Fibroblast of skin of left quadriceps (primary cell): ENCODE data around the gene RGS14.
"Not testable (repeated sequence)": the region's sequence is repeated elsewhere in the genome, so short reads cannot be mapped to it uniquely, and the experiment has no call there.

ENCODE experiments used
- DNase-seq, 2 experiments: peaks; one replicate each; pipeline ENCODE4 v3.0.0-alpha.2; 2013; ENCODE audit warnings: low read depth in 2 of 2

The RGS14 gene

GRCh38 chr5:177328545-177329231 lies 29.0 kb upstream of the RGS14 start:
- no peak for DNase-seq

GRCh38 chr5:177329883-177330282 lies 27.8 kb upstream of the RGS14 start:
- DNase-seq: no peak

DNA sequence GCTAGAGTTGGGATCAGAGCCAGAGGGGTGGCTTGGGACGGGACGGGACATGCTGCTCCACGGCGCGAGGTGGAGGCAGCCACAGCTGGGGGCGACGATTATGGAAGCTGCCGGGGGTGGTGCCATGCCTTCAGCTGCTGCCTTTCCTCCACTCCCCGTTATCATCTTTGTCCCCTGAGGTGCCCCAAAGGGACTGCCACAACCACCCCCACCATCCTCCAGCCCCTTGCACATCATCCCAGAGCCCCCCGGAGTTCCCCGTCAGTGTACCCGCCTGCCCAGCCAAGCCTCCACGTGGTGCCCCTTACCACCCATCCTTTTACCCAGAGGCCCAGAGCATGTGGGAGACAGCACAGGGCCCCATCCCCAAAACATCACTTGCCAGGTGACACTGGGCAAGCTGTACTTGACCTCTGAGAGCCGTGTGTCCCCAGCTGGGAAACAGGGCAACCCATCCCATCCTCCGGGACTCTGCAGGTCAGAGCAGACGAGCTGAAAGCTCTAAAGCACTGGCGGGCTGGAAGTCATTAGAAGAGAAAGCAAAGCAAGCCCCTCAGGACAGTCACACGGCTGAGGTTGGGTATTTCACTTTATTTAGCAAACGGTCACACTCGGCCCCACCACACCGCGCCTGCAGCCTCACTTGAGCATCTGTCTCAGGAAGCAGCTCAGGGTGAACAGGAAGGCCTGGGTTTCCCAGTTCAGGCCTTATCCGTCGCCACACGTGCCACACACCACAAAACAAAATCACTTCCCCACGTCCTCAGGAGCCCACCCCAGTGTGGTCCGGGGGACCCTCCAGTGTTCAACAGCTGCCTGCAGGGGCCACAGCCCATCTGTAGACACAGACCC lies 26.5 kb upstream of the RGS14 start:
- DNase-seq: no peak

GRCh38 chr5:177332031-177332895 lies 25.5 kb upstream of the RGS14 start:
- no peak for DNase-seq

- DNase-seq: no peak
These were observed 24.8 kb upstream of the RGS14 start for GRCh38 chr5:177332896-177333260.

DNA sequence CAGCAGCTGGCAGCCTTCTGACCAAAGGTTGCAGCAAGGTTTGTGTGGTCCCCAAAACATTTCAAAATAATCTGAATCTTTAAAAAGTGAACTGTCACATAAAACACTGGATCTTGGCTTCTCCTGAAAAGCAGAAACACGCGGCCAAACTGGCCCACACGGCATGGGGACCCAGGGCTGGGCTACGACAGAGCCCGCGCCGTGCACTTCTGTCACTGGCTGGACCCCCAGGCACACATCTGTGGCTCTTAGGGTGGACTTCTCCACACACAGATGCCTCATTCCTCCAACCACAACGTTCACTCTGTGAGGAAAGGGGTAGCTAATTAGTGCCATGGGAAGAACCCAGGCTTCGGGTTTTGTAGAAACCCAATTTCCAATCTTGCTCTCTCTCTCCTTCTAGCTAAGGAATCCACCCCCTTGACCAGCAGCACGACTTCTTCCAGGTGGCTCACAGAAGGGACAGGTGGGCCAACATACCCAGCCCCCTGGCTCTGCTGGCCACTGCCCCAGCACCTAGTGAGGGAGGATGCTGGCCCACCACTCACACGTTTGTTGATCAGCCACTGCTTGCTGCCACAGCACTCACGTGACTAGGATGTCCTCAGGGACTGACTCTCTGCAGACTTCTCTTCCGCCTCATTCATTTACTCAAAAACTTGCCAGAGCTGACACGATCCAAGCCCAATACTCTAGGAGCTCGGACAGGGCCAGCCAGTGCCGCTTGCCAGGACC lies 24.1 kb upstream of the RGS14 start:
- no peak for DNase-seq

DNA sequence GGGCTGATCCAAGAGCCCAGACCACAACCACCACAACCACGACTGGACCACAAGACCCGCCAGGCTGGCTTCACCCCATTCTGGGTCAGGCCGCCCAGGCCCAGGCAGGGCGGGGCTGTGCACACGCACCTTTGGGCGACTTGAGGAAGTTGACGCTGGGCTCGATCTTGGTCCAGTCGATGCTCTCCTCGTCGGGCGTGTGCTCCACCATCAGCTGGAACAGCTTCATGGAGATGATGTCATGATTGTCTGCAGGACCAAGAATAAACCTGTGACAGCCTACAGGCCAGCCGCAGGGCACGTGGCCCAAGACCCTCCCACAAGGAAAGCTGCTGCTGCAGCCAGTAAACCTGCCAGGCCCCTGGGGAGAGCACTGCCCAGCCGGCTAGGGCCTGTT lies 23.6 kb upstream of the RGS14 start:
- DNase-seq: no peak

GRCh38 chr5:177334781-177335700 lies 22.7 kb upstream of the RGS14 start:
- DNase-seq: no peak

DNA sequence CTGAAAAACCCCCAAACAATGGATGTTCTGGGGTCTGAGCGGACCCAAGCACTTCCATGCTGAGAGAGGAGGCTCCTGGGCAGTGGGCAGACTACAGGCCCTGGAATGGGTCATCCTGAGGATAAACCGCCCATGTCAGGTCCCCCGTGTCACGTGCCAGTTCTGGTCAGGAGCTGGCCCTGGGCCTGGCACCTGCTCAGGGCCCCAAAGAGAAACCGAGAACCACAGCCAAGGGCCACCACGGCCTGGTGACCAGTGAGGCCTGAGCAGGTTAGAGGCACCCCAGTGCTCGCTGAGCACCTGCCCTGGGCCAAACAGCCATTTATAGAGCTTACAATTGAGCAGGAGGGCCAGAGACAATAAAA lies 22.0 kb upstream of the RGS14 start:
- DNase-seq: no peak

- no peak for DNase-seq
These were observed 21.6 kb upstream of the RGS14 start for GRCh38 chr5:177336112-177336511.

GRCh38 chr5:177336603-177337494 lies 20.9 kb upstream of the RGS14 start:
- no peak for DNase-seq

DNA sequence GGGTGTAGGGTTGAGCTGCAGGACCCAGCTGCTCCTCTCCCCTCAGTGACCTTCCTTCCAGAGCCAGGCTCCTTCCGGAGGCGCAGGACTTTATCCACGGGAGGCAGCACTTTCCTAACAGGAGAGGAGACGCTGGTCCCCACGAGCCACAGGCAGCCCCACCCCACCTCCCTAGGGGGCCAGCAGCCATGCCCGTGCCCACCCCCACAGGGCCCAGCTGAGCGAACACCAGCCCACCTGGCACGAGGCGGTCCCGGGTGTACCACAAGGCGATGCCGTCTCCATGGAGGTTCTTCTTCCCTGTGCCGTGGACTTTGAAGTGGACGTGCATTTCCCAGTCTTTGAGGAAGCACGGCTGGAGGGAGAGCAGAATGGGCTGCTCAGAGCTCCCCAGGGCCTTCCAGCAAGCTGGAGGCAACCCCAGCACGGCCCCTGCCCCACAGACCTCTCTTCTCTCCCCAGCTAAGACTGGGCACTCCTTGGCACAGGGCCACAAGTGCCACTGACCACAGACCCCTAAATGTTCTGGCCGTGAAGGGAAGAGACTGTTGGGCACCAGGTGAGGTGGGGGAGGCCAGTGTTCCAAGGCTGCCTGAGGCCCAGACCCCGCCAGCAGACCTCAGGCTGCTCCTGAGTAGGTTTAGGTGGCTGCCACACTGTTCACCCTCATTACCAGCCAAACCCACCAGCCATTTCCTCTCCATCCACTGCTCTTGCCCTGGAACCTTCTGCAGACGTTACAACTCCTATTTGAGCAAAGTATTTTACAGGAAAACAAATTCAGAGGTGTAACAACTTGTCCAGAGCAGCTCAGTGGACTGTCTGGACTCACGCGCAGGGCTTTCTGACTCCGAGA lies 19.2 kb upstream of the RGS14 start:
- DNase-seq: no peak

GRCh38 chr5:177339107-177339638 lies 18.6 kb upstream of the RGS14 start:
- no peak for DNase-seq

DNA sequence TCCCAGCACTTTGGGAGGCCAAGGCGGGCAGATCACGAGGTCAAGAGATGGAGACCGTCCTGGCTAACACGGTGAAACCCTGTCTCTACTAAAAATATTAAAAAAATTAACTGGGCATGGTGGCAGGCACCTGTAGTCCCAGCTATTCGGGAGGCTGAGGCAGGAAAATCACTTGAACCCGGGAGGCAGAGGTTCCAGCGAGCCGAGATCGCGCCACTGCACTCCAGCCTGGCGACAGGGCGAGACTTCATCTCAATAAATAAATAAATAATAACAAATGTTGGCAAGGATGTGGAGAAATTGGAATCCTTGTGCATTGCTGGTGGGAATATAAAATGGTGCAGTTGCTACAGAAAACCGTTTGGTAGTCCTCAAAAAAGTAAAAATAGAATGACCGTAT lies 14.7 kb upstream of the RGS14 start:
- not testable (repeated sequence) for DNase-seq

GRCh38 chr5:177343777-177344176 lies 13.9 kb upstream of the RGS14 start:
- no peak for DNase-seq

- no peak for DNase-seq
These were observed 12.8 kb upstream of the RGS14 start for GRCh38 chr5:177344891-177345290.

DNA sequence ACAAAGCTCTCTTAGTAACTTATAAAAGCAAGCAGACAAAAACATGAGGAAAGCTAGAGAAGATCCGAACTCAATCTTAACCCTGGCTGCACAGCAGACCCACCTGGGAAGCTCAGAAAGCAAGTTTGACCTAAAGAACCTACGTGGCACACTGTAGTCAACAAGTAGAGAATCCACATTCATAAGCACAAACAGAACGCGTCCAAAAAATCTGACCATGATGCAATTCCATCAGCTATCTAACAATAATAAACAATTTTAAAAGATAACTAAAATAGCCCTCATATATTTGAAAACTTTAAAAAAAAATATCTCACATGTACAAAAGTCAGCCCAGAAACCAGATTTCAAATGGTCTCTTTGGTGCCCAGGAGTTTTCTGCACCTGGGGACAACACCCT lies 10.9 kb upstream of the RGS14 start:
- no peak for DNase-seq

DNA sequence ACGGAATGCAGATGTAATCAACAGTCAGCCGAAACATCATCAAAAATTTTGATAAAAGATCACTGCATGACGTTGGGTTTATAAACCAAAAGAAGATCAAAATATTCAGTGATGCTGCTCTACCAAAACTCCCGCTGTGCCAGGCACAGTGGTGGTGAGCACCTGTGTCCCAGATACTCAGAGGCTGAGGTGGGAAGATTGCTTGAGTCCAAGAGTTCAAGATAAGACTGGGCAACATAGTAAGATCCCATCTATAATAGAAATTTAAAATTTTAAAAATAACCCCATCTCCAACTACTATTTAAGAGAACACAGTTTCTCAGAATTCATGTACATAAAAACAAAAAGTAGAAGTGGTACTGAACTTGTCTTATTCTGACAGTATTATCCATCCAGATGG lies 10.0 kb upstream of the RGS14 start:
- no peak for DNase-seq

GRCh38 chr5:177349362-177349647 lies 8.4 kb upstream of the RGS14 start:
- no peak for DNase-seq
